ENCODE measurements around the gene FAM20A.
"Not testable (repeated sequence)": the region's sequence is repeated elsewhere in the genome, so short reads cannot be mapped to it uniquely, and the experiment has no call there.

FAM20A gene

GRCh38 chr17:68587847-68588246, 13.3 kb downstream of the FAM20A start:
- no peak for DNase-seq

GRCh38 chr17:68587026-68587425, 14.1 kb downstream of the FAM20A start:
- no peak for DNase-seq

- DNase-seq: no peak
Observed at GRCh38 chr17:68585643-68586042, 15.5 kb downstream of the FAM20A start.

GRCh38 chr17:68584581-68585303, 16.4 kb downstream of the FAM20A start:
- no peak for DNase-seq

- not testable (repeated sequence) for DNase-seq
Observed at GRCh38 chr17:68582867-68583266, 18.3 kb downstream of the FAM20A start.

GRCh38 chr17:68581863-68582645, 19.1 kb downstream of the FAM20A start:
- no peak for DNase-seq

GRCh38 chr17:68580236-68580770, 20.9 kb downstream of the FAM20A start:
- DNase-seq: peak; percentile 74 to 89 (median 81)

GRCh38 chr17:68579194-68579927, 21.8 kb downstream of the FAM20A start:
- DNase-seq: peak in 2 of 4 experiments; percentile 18 to 21

- DNase-seq: no peak
Observed at GRCh38 chr17:68578236-68578635, 22.9 kb downstream of the FAM20A start.

GRCh38 chr17:68577497-68577821, 23.7 kb downstream of the FAM20A start:
- no peak for DNase-seq

GRCh38 chr17:68576811-68577496, 24.2 kb downstream of the FAM20A start:
- DNase-seq: no peak

- no peak for DNase-seq
Observed at GRCh38 chr17:68576137-68576536, 25.0 kb downstream of the FAM20A start.

- DNase-seq: no peak
Observed at GRCh38 chr17:68573338-68573737, 27.8 kb downstream of the FAM20A start.

GRCh38 chr17:68572138-68572842, 28.9 kb downstream of the FAM20A start:
- peak; percentile 58 to 77 (median 77) for DNase-seq

- DNase-seq: no peak
Observed at GRCh38 chr17:68570526-68570925, 30.6 kb downstream of the FAM20A start.

GRCh38 chr17:68569346-68569745, 31.8 kb downstream of the FAM20A start:
- no peak for DNase-seq

- DNase-seq: no peak
Observed at GRCh38 chr17:68568581-68568980, 32.6 kb downstream of the FAM20A start.

GRCh38 chr17:68567581-68567980, 33.6 kb downstream of the FAM20A start:
- DNase-seq: no peak

GRCh38 chr17:68567035-68567434, 34.1 kb downstream of the FAM20A start:
- DNase-seq: no peak

GRCh38 chr17:68566442-68566738, 34.8 kb downstream of the FAM20A start:
- DNase-seq: peak; percentile 15 to 73 (median 59)

- no peak for DNase-seq
Observed at GRCh38 chr17:68565661-68566441, 35.3 kb downstream of the FAM20A start.
